ENCODE results near the gene RFXANK. TPM values are rescaled to one million over a fixed set of nuclear protein-coding genes. Genes with fewer than 3 reads are reported as not detected.

RFXANK gene
- total RNA-seq, 1 donor from 2014 or later: 134 TPM

DNA sequence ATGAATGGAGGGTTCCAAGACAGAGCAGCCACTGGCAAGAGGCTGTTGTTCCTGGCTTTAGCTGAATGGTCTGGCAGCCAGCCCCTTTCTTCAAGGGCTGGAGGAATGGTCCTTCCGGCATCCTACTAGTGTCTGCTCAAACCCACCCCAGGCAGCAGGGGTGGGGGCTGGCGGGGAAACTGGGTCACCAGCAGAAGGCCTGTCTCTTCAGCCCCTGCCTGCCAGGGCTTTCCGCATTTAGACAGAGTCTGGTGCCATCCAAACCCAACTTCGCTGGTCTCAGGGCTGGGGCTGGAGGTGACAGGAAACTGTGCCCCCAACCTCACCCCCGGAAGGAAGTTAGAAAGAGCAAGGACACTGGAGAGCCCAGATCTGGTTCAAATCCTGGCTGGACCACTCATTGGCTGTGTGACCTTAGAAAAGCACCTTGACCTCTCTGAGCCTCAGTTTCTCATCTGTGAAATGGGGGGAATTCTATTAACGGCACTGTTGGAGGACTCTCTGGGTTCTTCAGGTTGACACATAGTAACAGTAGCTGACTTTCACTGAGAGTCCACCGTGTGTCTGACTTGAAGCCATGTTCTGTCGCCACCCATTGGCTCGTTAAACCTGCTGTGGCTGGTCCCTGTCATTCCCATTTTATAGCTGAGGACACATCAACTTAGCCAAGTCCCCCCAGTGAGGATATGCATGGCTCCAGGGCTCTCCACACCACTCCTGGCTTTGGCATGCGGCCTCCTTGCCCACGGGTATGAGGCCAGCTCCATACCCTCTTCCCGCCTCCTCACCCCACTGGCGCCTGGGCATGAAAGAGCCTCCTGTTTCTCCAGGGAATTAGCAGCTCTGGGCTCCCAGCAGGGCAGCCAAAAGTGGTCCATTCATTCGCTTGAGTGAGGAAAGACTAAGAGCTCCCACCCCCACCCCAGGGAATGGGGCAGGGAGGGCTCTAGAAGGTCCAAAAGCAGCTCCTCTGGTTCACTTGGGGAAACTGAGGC, 13.7 kb downstream of the RFXANK start:
- TF ChIP-seq, protein P1, sequence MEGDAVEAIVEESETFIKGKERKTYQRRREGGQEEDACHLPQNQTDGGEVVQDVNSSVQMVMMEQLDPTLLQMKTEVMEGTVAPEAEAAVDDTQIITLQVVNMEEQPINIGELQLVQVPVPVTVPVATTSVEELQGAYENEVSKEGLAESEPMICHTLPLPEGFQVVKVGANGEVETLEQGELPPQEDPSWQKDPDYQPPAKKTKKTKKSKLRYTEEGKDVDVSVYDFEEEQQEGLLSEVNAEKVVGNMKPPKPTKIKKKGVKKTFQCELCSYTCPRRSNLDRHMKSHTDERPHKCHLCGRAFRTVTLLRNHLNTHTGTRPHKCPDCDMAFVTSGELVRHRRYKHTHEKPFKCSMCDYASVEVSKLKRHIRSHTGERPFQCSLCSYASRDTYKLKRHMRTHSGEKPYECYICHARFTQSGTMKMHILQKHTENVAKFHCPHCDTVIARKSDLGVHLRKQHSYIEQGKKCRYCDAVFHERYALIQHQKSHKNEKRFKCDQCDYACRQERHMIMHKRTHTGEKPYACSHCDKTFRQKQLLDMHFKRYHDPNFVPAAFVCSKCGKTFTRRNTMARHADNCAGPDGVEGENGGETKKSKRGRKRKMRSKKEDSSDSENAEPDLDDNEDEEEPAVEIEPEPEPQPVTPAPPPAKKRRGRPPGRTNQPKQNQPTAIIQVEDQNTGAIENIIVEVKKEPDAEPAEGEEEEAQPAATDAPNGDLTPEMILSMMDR (IDR thresholded peaks at IDR 0.05; ENCODE audit: unreplicated experiment): no peak
- Mint-ChIP-seq H3K9me3 (ENCODE audit: low read depth) (no peaks in the 10 kb centered on the region), H3K27me3 (peaks cover 46% of the 10 kb centered on the region), H3K36me3 (ENCODE audit: insufficient read depth) (no peaks in the 10 kb centered on the region), H3K4me3 (ENCODE audit: low read depth) (no peak overlapping the region), H3K27ac (no peak overlapping the region), H3K4me1 (ENCODE audit: low read depth) (peaks cover 6% of the 10 kb centered on the region)
- no peak for DNase-seq (ENCODE audit: low spot score, unreplicated experiment)

DNA sequence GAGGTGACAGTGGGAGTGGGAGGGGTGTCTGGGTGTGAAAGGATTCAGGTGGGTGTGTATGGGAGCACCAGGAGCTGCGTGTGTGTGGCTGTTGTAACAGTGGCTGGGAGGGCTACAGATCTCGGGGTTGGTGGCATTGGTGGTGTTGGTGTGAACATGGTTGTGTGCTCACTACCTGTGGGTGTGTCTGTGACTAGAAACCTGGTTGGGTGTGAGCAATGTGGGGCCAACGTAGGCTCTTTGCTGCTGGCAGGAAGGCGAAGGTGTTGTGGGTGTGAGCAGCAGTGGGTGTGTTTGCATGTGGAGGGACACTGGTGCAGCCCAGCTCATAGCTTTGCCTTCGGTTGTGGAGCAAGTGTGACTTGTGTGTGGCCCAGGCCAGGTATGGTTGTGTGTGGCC, 14.9 kb downstream of the RFXANK start:
- Mint-ChIP-seq H3K36me3 (ENCODE audit: insufficient read depth) (no peaks in the 10 kb centered on the region), H3K27ac (no peak overlapping the region), H3K4me3 (ENCODE audit: low read depth) (no peak overlapping the region), H3K9me3 (ENCODE audit: low read depth) (no peaks in the 10 kb centered on the region), H3K4me1 (ENCODE audit: low read depth) (peaks cover 6% of the 10 kb centered on the region), H3K27me3 (peaks cover 56% of the 10 kb centered on the region)
- TF ChIP-seq, protein P1 (IDR thresholded peaks at IDR 0.05; ENCODE audit: unreplicated experiment): no peak
- DNase-seq (ENCODE audit: low spot score, unreplicated experiment): no peak

DNA sequence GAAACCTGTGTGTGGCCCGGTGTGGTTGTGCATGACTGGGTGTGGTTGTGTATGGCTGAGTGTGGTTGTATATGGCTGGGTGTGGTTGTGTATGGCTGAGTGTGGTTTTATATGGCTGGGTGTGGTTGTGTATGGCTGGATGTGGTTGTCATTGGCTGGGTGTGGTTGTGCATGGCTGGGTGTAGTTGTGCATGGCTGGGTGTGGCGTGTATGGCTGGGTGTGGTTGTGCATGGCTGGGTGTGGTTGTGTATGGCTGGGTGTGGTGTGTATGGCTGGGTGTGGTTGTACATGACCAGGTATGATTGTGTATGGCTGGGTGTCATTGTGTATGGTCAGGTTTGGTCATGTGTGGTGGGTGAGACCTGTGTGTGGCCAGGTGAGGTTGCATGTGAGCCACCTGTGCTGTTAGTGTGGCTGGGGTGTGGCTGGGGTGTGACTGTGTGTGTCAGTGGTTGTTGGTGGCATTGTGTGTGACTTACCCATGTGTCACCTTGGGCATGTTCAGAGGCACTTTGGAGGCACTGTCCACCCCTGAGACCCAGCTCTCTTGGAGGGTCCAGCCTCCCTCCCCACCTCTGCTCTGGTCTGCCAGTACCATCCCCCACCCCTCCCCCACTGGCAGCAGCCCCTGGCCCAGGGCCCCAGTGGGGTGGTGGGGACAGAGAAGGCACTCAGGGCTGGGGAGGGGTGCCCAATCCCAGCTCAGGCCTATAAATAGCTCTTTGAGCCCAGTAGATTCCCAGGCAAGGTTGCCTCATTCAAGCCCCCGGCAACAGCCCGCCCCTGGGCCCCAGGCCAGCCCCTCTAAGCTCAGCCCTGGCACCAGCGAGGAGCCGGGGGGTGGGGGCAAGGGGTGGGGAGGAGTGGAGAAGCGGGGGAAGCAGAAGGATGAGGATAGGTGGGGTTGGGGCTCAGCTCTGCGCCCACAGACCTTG, 15.8 kb downstream of the RFXANK start:
- Mint-ChIP-seq H3K27ac (no peak overlapping the region), H3K27me3 (peaks cover 64% of the 10 kb centered on the region), H3K4me1 (ENCODE audit: low read depth) (no peaks in the 10 kb centered on the region), H3K9me3 (ENCODE audit: low read depth) (no peaks in the 10 kb centered on the region), H3K36me3 (ENCODE audit: insufficient read depth) (no peaks in the 10 kb centered on the region), H3K4me3 (ENCODE audit: low read depth) (no peak overlapping the region)
- no peak for DNase-seq (ENCODE audit: low spot score, unreplicated experiment)
- TF ChIP-seq, protein P1 (IDR thresholded peaks at IDR 0.05; ENCODE audit: unreplicated experiment): no peak

DNA sequence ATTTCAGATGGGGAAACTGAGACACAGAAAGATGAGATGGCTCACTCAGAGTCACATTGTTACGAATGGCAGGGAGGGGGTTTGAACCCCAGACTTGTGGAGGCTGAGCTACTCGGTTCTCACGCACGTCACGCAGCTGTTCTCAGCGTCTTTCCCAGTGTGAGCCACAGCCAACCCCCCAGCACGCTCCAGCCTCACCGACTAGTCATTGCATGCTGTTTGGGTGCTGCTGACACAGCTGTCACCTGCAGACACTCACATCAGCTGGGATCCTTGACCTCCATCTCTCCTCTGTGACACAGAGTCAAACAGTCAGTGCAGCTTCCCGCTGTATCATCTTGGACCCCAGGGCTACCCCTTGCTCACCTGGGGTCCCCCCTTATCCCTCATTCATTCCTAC, 17.3 kb downstream of the RFXANK start:
- no peak overlapping the region for H3K4me3 Mint-ChIP-seq (ENCODE audit: low read depth)
- TF ChIP-seq, protein P1 (IDR thresholded peaks at IDR 0.05; ENCODE audit: unreplicated experiment): no peak
- H3K27me3 Mint-ChIP-seq: peaks cover 76% of the 10 kb centered on the region
- H3K36me3 Mint-ChIP-seq (ENCODE audit: insufficient read depth): no peaks in the 10 kb centered on the region
- no peaks in the 10 kb centered on the region for H3K9me3 Mint-ChIP-seq (ENCODE audit: low read depth)
- no peaks in the 10 kb centered on the region for H3K4me1 Mint-ChIP-seq (ENCODE audit: low read depth)
- no peak for DNase-seq (ENCODE audit: low spot score, unreplicated experiment)
- no peak overlapping the region for H3K27ac Mint-ChIP-seq
